ENCODE measurements around the gene ZNF362. TPM values are rescaled to one million over a fixed set of nuclear protein-coding genes. Genes with fewer than 3 reads are reported as not detected.

Gene ZNF362
- total RNA-seq, 2 donors from 2014 or later, result 8.9 to 9.8 TPM

DNA sequence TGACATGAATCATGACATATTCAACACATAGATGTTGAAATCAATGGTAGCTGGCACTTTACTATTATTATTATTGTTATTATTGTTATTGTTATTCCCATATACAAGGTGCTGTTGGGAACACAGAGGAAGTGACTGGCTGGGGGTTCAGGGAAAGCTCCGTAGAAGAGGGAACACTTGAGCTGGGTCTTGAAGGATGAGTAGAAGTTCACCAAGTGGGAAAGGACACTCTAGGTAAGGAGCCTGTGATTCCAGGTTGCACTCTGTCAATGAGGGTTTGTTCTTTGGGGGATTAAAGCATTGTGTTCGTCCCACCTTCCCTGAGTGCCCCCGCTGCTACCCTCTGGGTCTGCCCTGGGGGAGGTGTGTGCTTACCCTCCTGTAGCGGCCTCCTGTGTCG is 14.1 kb downstream of the ZNF362 start:
- Histone ChIP-seq H3K27me3 (no peaks in the 10 kb centered on the region), H3K36me3 (no peaks in the 10 kb centered on the region)

DNA sequence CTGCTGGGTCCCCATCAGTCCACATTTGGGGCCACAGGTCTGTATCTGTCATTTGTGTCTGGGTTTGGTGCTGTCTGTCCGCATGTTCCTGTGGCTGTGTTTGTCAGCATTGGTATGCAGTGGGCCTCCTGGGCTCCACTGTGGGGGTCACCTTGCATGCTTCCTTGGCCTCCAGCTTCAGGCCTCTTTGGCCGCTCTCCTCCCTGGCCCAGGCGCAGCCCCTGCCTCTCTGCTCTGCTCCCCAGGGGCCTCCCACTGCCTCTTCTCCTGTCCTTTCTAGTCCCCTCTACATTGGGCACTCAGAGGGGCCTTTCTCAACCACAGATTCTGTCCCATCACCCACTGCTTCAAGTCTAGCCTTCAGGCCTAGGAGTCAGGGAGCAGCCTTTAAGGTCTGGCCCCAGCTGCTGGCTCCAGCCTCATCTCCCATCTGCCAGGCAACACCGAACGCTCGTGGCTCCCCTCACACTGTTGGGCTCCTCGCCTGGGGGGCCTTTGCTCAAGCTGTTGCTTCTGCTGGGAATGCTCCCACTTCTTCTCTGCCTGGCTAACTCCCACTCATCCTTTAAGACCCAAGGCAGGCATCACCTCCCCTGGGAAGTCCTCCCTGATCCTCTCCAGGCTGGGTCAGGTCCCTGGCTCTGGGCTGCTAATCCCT is 14.6 kb downstream of the ZNF362 start:
- no peaks in the 10 kb centered on the region for H3K9me3 ChIP-seq
- H3K27ac ChIP-seq, result no peak overlapping the region
- intact Hi-C loops (cut with DNase I), result no loop called here
- TF ChIP-seq, protein P1, sequence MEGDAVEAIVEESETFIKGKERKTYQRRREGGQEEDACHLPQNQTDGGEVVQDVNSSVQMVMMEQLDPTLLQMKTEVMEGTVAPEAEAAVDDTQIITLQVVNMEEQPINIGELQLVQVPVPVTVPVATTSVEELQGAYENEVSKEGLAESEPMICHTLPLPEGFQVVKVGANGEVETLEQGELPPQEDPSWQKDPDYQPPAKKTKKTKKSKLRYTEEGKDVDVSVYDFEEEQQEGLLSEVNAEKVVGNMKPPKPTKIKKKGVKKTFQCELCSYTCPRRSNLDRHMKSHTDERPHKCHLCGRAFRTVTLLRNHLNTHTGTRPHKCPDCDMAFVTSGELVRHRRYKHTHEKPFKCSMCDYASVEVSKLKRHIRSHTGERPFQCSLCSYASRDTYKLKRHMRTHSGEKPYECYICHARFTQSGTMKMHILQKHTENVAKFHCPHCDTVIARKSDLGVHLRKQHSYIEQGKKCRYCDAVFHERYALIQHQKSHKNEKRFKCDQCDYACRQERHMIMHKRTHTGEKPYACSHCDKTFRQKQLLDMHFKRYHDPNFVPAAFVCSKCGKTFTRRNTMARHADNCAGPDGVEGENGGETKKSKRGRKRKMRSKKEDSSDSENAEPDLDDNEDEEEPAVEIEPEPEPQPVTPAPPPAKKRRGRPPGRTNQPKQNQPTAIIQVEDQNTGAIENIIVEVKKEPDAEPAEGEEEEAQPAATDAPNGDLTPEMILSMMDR (IDR thresholded peaks at IDR 0.05), result no peak
- H3K9ac ChIP-seq (ENCODE audit: low read depth in 2 of 2, low read length in 2 of 2), result no peak overlapping the region
- no peak for DNase-seq
- no peaks in the 10 kb centered on the region for H3K4me1 ChIP-seq
- H3K4me3 ChIP-seq, result no peak overlapping the region
- no peaks in the 10 kb centered on the region for H3K27me3 ChIP-seq
- no peaks in the 10 kb centered on the region for H3K36me3 ChIP-seq

More for the DNA sequence above, 14.1 kb downstream of the ZNF362 start:
- Histone ChIP-seq H3K9ac (ENCODE audit: low read depth in 2 of 2, low read length in 2 of 2) (no peak overlapping the region), H3K4me1 (no peaks in the 10 kb centered on the region), H3K27ac (no peak overlapping the region), H3K9me3 (no peaks in the 10 kb centered on the region), H3K4me3 (no peak overlapping the region)
- intact Hi-C loops (cut with DNase I), result no loop called here
- no peak for DNase-seq
- TF ChIP-seq, protein P1 (IDR thresholded peaks at IDR 0.05), result no peak

DNA sequence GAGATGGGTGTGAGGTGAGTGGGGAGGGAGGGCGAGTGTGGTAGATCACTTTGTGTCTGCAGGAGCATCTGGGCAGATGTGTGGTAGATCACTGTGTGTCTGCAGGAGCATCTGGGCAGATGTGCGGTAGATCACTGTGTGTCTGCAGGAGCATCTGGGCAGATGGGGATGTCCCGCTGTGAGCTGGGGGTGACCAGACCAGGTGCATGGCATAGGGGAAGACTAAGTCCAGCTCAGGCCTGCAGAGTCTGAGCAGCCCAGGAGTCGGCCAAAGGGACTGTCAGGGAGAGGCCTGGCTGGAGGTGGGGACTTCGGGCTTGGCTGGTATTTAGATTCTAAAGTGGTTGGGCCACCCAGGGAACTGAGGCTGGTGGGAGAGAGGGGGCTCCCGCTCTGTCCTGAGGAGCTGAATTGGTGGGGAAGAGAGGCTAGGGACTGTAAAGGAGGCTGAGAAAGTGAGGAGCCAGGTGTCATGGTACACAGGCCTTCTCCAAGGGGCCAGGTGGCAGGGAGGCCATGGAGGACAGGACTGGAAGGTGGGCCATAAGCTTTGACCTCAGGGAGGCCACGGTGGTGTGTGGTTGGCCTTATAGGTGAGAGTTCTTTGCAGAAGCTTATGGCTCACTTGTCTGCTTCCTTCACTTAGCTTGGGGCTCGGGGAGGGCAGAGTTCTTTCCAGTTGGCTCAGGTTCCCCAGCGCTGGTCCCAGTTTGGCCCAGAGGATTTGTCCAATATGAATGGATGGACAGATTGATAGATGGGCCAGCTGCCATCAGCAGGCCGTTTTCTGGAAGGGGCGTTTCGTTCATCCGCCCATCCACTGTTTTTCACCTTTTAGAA is 15.6 kb downstream of the ZNF362 start:
- no peaks in the 10 kb centered on the region for H3K9me3 ChIP-seq
- no peaks in the 10 kb centered on the region for H3K27me3 ChIP-seq
- no peak for DNase-seq
- no peaks in the 10 kb centered on the region for H3K36me3 ChIP-seq
- TF ChIP-seq, protein P1 (IDR thresholded peaks at IDR 0.05), result no peak
- H3K4me1 ChIP-seq, result no peaks in the 10 kb centered on the region
- intact Hi-C loops (cut with DNase I), result no loop called here
- no peak overlapping the region for H3K9ac ChIP-seq (ENCODE audit: low read depth in 2 of 2, low read length in 2 of 2)
- no peak overlapping the region for H3K27ac ChIP-seq
- no peak overlapping the region for H3K4me3 ChIP-seq

DNA sequence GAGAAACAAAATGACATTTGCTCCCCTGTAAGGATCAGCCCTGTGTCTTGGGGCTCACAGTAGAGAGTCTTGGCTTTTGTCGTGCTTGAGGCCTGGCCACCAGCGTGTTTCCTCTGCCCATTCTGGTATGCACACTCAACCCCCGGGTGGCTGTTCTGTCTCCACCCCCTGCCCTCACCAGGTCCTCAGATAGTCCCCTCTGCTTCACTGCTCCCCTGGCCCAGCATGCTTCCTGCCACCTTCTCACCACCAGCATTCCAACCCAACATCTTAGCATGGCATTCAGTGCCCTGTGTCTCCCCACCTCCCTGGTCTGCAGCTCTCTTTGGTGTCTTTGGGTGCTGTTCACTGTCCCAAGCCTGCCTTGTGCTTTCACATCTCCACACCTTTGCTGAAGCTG is 16.2 kb downstream of the ZNF362 start:
- Histone ChIP-seq H3K9me3 (no peaks in the 10 kb centered on the region), H3K4me3 (no peak overlapping the region), H3K9ac (ENCODE audit: low read depth in 2 of 2, low read length in 2 of 2) (no peak overlapping the region), H3K4me1 (no peaks in the 10 kb centered on the region), H3K36me3 (no peaks in the 10 kb centered on the region), H3K27ac (no peak overlapping the region), H3K27me3 (no peaks in the 10 kb centered on the region)
- TF ChIP-seq, protein P1 (IDR thresholded peaks at IDR 0.05), result no peak
- intact Hi-C loops (cut with DNase I), result no loop called here
- DNase-seq, result no peak

DNA sequence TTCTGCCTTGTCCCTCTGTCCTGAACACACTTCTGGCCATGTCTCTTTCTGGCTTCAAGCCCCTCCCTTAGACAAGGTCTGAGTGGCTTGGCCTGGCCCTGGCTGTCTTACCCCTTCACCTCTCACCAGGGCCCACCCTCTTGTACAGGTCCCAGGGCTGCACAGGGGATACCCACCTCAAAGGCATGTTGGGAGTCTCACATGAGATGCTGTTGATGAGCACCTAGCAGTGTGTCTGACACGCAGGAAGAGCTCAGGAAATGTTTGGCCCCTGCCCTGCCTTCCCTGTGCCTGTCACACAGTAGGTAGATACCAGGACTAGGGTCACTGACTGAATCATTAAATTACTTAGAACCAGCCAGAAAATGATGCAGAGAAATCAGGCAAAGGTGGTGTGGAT is 16.6 kb downstream of the ZNF362 start:
- no peak for DNase-seq
- H3K27ac ChIP-seq, result no peak overlapping the region

More for the DNA sequence above, 16.6 kb downstream of the ZNF362 start:
- TF ChIP-seq, protein P1 (IDR thresholded peaks at IDR 0.05), result no peak
- no peaks in the 10 kb centered on the region for H3K36me3 ChIP-seq
- no peaks in the 10 kb centered on the region for H3K4me1 ChIP-seq
- no peaks in the 10 kb centered on the region for H3K27me3 ChIP-seq
- no peak overlapping the region for H3K9ac ChIP-seq (ENCODE audit: low read depth in 2 of 2, low read length in 2 of 2)
- H3K9me3 ChIP-seq, result no peaks in the 10 kb centered on the region
- H3K4me3 ChIP-seq, result no peak overlapping the region
- intact Hi-C loops (cut with DNase I), result no loop called here

Data from colonic mucosa (tissue), 4 donors.